GM04504 (cell line): Measurements from ENCODE around the gene GYG2.
A peak's percentile ranks its signal among the peaks of the same experiment; 100 is the strongest.
"Not testable (repeated sequence)": the region's sequence is repeated elsewhere in the genome, so short reads cannot be mapped to it uniquely, and the experiment has no call there.

Experiments used
- DNase-seq: peaks from one replicate; pipeline ENCODE4 v3.0.0-alpha.2; 2012; ENCODE audit warnings: low read depth

Gene GYG2

DNA sequence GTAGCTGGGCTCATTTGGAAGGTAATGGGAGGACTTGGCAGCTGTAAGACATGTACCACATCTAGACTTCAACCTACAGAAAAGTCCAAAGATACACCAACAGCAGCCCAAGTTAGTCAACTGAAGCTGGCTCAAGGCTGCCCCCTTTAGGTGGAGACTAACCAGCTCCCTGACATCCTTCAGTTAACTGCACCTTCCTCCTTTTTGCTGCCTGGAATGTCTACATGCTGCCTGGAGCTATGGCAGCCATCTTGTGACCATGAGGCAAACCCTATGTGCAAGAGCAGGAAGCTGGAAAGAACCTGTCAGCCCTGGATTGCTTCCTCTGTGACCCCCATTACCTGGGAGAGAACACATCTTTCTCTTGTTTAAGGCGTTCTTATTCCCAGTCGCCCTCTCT lies 74.6 kb downstream of the GYG2 start:
- no peak for DNase-seq

DNA sequence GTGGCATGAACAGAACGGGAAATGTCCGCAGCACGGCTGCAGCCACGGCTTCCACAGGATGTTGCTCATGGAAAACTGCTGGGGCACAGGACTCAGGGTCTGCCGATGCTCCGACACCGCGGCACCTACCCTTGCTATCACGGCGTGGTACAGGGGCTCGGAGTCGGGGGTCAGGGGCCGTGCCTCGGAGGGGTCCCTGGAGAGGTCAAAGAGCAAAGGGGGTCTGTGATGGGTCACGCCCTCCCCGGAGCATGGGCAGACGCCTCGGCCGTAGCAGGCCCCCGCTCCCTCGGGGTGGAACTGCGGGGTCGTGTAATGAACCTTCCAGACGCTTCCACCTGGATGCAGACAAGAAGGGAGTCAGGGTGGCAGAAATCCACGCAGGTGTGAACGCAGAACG lies 78.6 kb downstream of the GYG2 start:
- no peak for DNase-seq

- no peak for DNase-seq
Observed at GRCh38 chrX:2908125-2908685, 79.5 kb downstream of the GYG2 start.

DNA sequence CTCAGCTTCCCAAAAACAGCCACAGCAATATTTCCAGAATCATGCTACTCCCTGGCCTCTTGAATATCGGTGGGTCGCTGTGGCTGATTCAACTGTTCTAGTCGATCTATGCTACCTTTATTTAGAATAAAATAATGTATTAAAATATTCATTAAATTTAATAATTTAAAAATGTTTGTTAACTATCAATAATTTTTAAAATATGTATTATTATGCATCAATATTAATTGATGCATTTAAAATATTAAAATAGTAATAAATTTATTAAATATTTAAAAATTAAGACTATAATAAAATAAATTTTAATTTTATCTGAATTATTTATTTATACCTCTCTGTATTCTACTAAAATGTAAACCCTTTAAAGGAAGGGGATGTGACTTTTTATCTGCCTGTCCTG lies 81.4 kb downstream of the GYG2 start:
- DNase-seq, result no peak

- DNase-seq, result no peak
Observed at GRCh38 chrX:2913118-2913517, 84.4 kb downstream of the GYG2 start.

DNA sequence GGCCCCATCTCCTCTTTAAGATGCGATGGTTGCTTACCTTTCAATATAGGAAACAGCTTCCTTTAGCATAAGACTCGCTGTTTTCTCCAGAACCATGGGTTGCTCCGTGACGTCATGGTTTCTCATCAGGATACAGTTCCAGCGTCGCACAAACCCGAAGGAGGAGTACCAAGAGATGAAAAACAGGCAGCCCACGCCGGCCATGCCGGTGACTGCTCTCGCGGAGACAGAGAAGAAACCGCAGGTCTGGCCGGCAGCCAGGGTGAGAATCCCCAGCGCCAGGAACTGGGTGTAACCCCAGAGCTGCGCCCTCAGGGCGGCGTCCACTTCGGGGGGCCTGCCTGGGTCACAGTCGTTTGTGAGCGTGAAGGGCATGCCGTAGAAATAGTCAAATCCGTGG lies 89.0 kb downstream of the GYG2 start:
- no peak for DNase-seq

DNA sequence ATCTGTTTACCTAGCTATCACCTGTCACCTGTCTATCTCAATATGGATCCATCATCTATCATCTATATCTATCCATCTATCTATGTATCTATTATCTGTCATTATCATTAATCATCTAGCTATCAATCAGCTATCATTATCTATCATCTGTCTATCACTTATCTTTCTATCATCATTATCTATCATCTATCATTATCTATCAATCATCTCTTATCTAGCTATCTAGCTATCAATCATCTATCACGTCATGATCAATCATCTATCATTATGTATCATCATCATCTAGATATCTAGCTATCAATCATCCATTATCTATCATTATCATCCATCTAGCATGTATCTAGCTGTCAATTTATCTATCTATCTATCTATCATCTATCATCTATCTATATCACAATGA lies 92.5 kb downstream of the GYG2 start:
- DNase-seq, result no peak

DNA sequence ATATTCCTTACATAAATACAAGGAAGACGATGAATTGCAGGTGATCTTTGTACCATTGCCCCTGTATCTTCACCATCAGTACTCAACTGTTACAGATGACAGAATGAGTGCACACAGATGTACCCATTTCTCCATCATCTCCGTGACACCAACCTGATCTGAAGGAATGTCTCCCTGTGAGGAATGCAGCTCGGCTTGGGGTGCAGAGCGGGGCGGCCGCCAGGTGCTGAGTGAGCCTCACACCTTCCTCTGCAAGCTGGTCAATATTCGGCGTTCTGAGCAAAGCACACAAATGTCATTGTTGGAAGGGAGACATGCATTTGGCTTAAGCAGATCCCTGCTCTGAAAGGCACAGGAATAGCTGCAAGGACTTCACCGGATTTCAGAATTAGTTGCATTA lies 93.0 kb downstream of the GYG2 start:
- no peak for DNase-seq

GRCh38 chrX:2924151-2924550 lies 95.4 kb downstream of the GYG2 start:
- DNase-seq, result no peak

GRCh38 chrX:2926255-2926654 lies 97.5 kb downstream of the GYG2 start:
- not testable (repeated sequence) for DNase-seq

DNA sequence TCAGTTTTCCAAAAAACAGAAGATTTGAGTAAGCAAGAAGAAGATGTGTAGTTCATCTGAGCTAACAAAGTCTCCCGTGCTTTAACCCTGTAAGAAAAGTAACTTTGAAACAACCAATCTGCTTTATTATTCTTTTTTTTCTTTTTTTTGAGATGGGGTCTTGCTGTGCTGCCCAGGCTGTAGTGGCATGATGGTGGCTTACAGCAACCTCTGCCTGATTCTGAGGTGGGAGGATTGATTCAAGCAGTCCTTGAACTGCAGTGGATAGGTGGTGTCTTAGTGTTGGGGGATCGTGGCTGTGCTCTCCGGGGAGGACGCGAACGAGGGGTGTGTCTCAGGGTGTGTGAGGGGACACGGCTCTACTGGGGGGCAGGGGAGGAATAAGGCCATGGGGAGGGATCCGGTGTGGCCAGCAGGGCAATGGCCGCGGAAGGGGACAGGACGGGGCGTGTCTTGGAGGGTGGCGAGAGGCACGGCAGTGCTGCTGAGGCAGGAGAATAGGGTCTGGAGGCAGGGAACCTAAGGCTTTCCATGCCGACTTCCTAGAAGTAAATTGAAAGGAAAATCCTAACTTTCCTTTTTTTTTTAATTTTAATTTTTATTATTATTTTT lies 98.0 kb downstream of the GYG2 start:
- DNase-seq, result no peak

GRCh38 chrX:2928191-2928582 lies 99.5 kb downstream of the GYG2 start:
- DNase-seq, result peak; percentile 11

GRCh38 chrX:2928583-2929434 lies 100.1 kb downstream of the GYG2 start, which contains the start of gene ARSD:
Gene ARSD (minus strand): TSS chrX:2929339. CDS start chrX:2929275, 64 bp downstream.
- peak; percentile 85 for DNase-seq

DNA sequence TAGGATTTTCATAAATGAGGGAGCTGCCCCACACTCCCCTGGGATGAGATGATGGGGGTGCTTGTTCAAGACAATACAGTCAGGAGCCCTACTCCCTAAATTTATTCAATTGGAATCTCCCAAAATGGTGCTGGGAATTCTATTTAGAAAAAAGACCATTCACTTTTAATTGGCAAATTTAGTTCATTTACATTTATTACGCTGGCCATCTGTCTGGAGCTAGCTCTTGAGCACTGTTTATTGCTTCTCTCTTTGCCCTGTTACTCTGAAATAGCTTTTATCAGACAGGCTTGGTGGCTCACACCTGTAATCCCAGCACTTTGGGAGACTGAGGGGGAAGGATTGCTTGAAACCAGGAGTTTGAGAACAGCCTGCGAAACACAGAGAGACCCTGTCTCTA lies 102.4 kb downstream of the GYG2 start:
- no peak for DNase-seq

- DNase-seq, result no peak
Observed at GRCh38 chrX:2931612-2932011, 102.9 kb downstream of the GYG2 start.
